Brain microvascular endothelial cell (primary cell): Measurements from ENCODE around the gene SMIM30.

ENCODE experiments used
- DNase-seq: peaks from one replicate; pipeline ENCODE4 v3.0.0-alpha.2; 2020
- H3K27ac ChIP-seq: fragments of 250-450 bp; sonication (Bioruptor Pico); 2 replicates; pipeline ENCODE4 v1.5.1; 2020; ENCODE audit warnings: mild to moderate bottlenecking, moderate library complexity
- H3K27me3 ChIP-seq: fragments of 250-450 bp; sonication (Bioruptor Pico); replicated peaks from 2 replicates; pipeline ENCODE4 v1.5.1; 2020; ENCODE audit warnings: mild to moderate bottlenecking
- H3K36me3 ChIP-seq: fragments of 250-450 bp; sonication (Bioruptor Pico); replicated peaks from 2 replicates; pipeline ENCODE4 v1.5.1; 2020; ENCODE audit warnings: mild to moderate bottlenecking
- H3K4me3 ChIP-seq: 2 replicates; pipeline ENCODE4 v1.5.1; 2011; ENCODE audit warnings: low read depth, mild to moderate bottlenecking, control low read depth, low read length, moderate library complexity
- in situ Hi-C: cut with HindIII; loops from 2 replicates; pipeline ENCODE4 v1.10.0; 2017; ENCODE audit warnings: low sequenced_read_pairs, low pct_ligation_motif_present
- TF ChIP-seq, protein P1 (sequence below): IDR thresholded peaks from 2 replicates; pipeline ENCODE4 v1.5.1; 2011; ENCODE audit warnings: low read depth, mild to moderate bottlenecking, moderate library complexity, low read length, control low read depth, inconsistent platforms; ENCODE audit errors: missing control alignments

SMIM30 gene

DNA sequence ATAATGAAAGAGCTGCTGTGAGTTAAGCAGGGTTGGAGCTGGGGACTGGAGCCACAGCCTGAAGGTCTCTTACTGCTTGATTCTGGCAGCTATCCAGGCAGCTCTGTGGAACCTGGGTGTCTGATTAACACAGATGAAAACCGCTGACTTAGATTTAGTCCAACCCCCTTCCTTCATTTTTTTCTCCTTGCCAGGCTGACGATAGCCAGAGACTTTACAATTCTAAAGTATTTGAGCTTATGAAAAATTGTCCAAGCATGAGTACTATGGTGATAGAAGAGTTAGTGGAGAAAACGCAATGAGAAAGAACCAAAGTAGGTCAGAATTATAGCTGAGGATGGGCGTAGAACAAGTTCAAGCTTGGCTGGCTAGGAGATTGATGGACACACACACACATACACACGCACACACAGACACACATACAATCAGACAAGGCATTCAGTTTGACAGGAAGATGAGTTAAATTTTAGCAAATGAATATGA, 18.2 kb downstream of the SMIM30 start:
- TF ChIP-seq, protein P1, sequence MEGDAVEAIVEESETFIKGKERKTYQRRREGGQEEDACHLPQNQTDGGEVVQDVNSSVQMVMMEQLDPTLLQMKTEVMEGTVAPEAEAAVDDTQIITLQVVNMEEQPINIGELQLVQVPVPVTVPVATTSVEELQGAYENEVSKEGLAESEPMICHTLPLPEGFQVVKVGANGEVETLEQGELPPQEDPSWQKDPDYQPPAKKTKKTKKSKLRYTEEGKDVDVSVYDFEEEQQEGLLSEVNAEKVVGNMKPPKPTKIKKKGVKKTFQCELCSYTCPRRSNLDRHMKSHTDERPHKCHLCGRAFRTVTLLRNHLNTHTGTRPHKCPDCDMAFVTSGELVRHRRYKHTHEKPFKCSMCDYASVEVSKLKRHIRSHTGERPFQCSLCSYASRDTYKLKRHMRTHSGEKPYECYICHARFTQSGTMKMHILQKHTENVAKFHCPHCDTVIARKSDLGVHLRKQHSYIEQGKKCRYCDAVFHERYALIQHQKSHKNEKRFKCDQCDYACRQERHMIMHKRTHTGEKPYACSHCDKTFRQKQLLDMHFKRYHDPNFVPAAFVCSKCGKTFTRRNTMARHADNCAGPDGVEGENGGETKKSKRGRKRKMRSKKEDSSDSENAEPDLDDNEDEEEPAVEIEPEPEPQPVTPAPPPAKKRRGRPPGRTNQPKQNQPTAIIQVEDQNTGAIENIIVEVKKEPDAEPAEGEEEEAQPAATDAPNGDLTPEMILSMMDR: no peak
- DNase-seq: peak; percentile 25
- in situ Hi-C loops: no loop called here
- no peaks in the 10 kb centered on the region for H3K27me3 ChIP-seq
- no peak overlapping the region for H3K27ac ChIP-seq
- H3K36me3 ChIP-seq: no peaks in the 10 kb centered on the region
- no peak overlapping the region for H3K4me3 ChIP-seq

DNA sequence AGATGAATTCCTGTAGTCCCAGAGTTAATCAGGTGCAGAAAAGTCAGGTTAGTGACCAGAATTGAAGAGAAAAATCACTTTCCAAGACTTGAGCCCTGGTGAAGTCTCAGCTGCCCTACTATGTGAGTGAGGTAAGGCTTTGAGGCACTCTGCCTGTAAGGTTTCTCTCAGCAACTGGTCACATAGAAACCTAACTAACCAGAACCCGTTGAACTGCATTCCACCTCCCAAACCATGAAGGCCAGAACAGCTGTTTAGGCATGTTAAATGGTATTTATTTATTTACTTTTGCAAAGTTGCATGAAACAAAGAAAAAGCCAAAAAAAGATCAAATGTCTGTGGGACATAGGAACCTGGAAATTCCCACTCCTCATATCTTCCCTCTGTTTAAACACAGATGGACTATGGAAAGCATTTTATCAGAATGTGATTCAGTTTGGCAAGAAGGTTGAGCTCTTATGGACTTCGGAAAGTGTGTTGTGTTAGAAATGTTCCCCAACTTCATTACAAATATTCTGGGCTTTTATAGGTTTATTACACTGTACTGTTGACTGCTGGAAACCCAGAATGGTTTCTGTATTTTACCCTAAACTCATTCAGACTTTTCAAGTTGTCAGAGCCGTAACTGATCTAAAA, 19.0 kb downstream of the SMIM30 start:
- Histone ChIP-seq H3K27ac (no peak overlapping the region), H3K36me3 (no peaks in the 10 kb centered on the region), H3K4me3 (no peak overlapping the region), H3K27me3 (no peaks in the 10 kb centered on the region)
- DNase-seq: no peak
- TF ChIP-seq, protein P1: no peak
- in situ Hi-C loops: no loop called here

DNA sequence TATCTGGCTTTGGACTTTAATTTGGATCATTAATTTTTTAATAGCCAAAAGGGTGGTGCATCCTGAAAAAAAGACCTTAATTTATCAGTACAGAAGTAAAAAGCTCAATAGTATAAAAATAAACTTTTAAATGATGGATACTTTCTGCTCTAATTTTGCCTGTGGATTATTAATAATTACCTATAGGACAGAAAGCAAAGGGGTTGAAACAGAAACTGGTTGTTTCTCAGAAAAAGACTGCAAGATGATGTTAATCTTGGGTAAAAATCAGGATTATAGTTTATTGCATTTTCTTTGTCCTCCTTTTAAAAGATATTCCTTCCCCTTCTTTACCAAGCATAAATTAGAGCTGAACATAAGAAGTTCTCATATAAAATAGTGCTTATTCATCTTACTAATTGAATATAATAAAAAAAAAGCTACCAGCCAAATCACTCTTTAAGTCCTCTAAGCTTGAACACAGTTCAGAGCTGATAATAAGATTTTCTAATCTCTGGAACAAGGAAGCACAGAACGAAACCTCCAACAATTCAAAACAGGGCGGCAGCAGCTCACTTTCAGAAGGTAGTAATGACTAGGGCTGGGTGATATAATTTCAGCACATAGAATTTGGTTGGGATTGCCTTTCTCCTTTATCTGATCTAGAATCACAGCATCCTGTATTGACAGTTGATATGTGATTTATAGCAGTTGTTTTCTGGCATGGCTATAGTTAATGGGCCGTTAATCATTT, 23.7 kb downstream of the SMIM30 start:
- Histone ChIP-seq H3K27me3 (no peaks in the 10 kb centered on the region), H3K4me3 (no peak overlapping the region), H3K36me3 (no peaks in the 10 kb centered on the region), H3K27ac (no peak overlapping the region)
- TF ChIP-seq, protein P1: no peak
- no peak for DNase-seq
- in situ Hi-C loops: no loop called here

DNA sequence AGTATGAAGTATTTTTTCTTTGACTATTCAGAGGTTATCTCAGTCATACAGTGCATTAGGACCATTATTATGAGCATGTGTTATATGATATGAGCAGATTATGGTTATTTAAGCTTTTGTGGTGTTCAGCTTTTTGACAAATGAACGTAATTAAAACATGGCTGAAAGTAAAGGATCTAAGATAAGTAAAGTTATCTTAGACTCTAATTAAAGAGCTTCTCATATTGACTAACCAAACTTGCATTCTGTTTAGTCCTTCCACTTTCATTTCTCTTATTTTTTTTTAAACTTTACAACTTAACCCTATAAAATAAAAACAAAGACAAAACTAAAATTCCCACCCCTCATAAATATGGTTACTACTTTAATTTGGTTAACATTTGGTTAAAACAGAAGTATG, 24.8 kb downstream of the SMIM30 start:
- in situ Hi-C loops: no loop called here
- Histone ChIP-seq H3K36me3 (no peaks in the 10 kb centered on the region), H3K4me3 (no peak overlapping the region), H3K27me3 (no peaks in the 10 kb centered on the region), H3K27ac (no peak overlapping the region)
- TF ChIP-seq, protein P1: no peak
- no peak for DNase-seq

DNA sequence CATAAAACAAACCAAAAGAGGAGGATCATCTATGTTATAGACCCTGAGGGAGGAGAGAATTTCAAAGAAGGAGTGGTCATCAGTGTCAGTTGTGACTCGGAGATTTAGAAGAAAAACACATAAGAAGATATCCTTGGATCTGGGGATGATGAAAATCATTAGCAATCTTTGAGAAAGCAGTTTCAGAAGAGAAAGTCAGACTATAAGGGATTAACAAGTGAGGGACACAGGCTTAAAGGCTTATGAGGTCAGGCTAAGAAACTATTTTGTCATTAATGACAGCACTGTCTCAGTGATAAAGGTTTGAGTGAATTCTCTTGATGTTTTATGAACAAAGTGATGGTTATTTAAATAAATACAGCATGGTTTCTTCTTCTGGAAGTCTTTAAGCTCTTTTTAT, 25.6 kb downstream of the SMIM30 start:
- no peak overlapping the region for H3K4me3 ChIP-seq
- in situ Hi-C loops: no loop called here
- DNase-seq: no peak
- H3K36me3 ChIP-seq: no peaks in the 10 kb centered on the region
- TF ChIP-seq, protein P1: no peak
- H3K27ac ChIP-seq: no peak overlapping the region
- no peaks in the 10 kb centered on the region for H3K27me3 ChIP-seq
